HEK293 (cell line): ENCODE measurements around the gene TSEN54.
A peak's percentile ranks its signal among the peaks of the same experiment; 100 is the strongest.
"Not testable (repeated sequence)": the region's sequence is repeated elsewhere in the genome, so short reads cannot be mapped to it uniquely, and the experiment has no call there.

Experiments
- CTCF ChIA-PET: fragments of 350-600 bp; formaldehyde crosslinking; extraction: SDS; loops from one replicate; lab custom pipeline; 2021; ENCODE audit warnings: antibody characterized with exemption; lab: Yijun Ruan, JAX
- POLR2A ChIA-PET: fragments of 300-600 bp; formaldehyde crosslinking; extraction: SDS; loops from one replicate; lab custom pipeline; 2020; ENCODE audit warnings: antibody characterized with exemption, inconsistent platforms; lab: Yijun Ruan, JAX
- H3K27ac ChIP-seq: fragments of 200-500 bp; sonication (Bioruptor generic); 2 replicates; pipeline ENCODE4 v1.5.1; 2014; ENCODE audit warnings: low read depth, low read length, control low read depth, inconsistent platforms; ENCODE audit errors: extremely low read depth
- H3K36me3 ChIP-seq, 2 experiments: fragments of 200-500 bp in 1 of 2; sonication (Bioruptor generic) in 1 of 2; 1 replicate in 1 of 2; 2 replicates in 1 of 2; pipeline ENCODE4 v1.5.1; 2014 to 2017; ENCODE audit warnings: inconsistent platforms in 2 of 2, low read length in 2 of 2; ENCODE audit not compliant: control insufficient read depth in 2 of 2, insufficient read depth in 1 of 2
- H3K4me1 ChIP-seq: fragments of 200-500 bp; sonication (Bioruptor generic); 2 replicates; pipeline ENCODE4 v1.5.1; 2014; ENCODE audit warnings: mild to moderate bottlenecking, low read length, inconsistent platforms; ENCODE audit not compliant: control insufficient read depth, insufficient read depth
- H3K4me3 ChIP-seq: 2 replicates; pipeline ENCODE4 v1.5.1; 2011; ENCODE audit warnings: low read depth, mild to moderate bottlenecking, control low read depth, low read length, moderate library complexity
- H3K9me3 ChIP-seq: fragments of 200-500 bp; sonication (Bioruptor generic); 2 replicates; pipeline ENCODE4 v1.5.1; 2014; ENCODE audit warnings: low read depth, low read length, inconsistent platforms; ENCODE audit not compliant: control insufficient read depth, insufficient read depth
- BCL11B ChIP-seq: fragments of 450-650 bp; formaldehyde crosslinking; IDR thresholded peaks from 2 replicates; pipeline ENCODE4 v1.5.1; 2016; ENCODE audit warnings: low read depth, missing biosample characterization, missing genetic modification characterization
- BCL6B ChIP-seq: fragments of 450-650 bp; formaldehyde crosslinking; IDR thresholded peaks from 2 replicates; pipeline ENCODE4 v1.5.1; 2017; ENCODE audit warnings: missing biosample characterization, missing genetic modification characterization
- HOXC10 ChIP-seq: sonication (generic); formaldehyde crosslinking; IDR thresholded peaks from 2 replicates; pipeline ENCODE4 v1.8.1; 2023; ENCODE audit warnings: mild to moderate bottlenecking, missing genetic modification reagents
- KLF9 ChIP-seq: fragments of 450-650 bp; formaldehyde crosslinking; IDR thresholded peaks from 2 replicates; pipeline ENCODE4 v1.5.1; 2016; ENCODE audit warnings: missing biosample characterization, missing genetic modification characterization, low read depth
- SETDB1 ChIP-seq: IDR thresholded peaks from one replicate; pipeline ENCODE4 v1.6.1; 2017; ENCODE audit warnings: mild to moderate bottlenecking, low read length, moderate library complexity, mixed read lengths; ENCODE audit not compliant: insufficient read length
- ZFHX2 ChIP-seq: fragments of 450-650 bp; formaldehyde crosslinking; conservative IDR thresholded peaks from 2 replicates; pipeline ENCODE4 v1.5.1; 2016; ENCODE audit warnings: missing biosample characterization, missing genetic modification characterization
- ZNF10 ChIP-seq: fragments of 450-650 bp; formaldehyde crosslinking; IDR thresholded peaks from 2 replicates; pipeline ENCODE4 v1.5.1; 2017; ENCODE audit warnings: missing biosample characterization, missing genetic modification characterization
- ZNF140 ChIP-seq: fragments of 450-650 bp; formaldehyde crosslinking; IDR thresholded peaks from 2 replicates; pipeline ENCODE4 v1.5.1; 2016; ENCODE audit warnings: missing biosample characterization, missing genetic modification characterization
- ZNF18 ChIP-seq: fragments of 450-650 bp; formaldehyde crosslinking; IDR thresholded peaks from 2 replicates; pipeline ENCODE4 v1.5.1; 2016; ENCODE audit warnings: missing biosample characterization, missing genetic modification characterization
- ZNF26 ChIP-seq: fragments of 450-650 bp; formaldehyde crosslinking; IDR thresholded peaks from 2 replicates; pipeline ENCODE4 v1.5.1; 2016; ENCODE audit warnings: missing biosample characterization, missing genetic modification characterization
- ZNF274 ChIP-seq, 2 experiments: fragments of 200-500 bp in 1 of 2; fragments of 450-650 bp in 1 of 2; sonication (Bioruptor generic) in 1 of 2; formaldehyde crosslinking in 1 of 2; IDR thresholded peaks; 2 replicates each; pipeline versions ENCODE4 v1.5.1 to v1.6.1; 2014 to 2016; ENCODE audit warnings: borderline replicate concordance in 1 of 2, inconsistent platforms in 1 of 2, low read length in 1 of 2, missing biosample characterization in 1 of 2, missing genetic modification characterization in 1 of 2
- ZNF341 ChIP-seq: fragments of 450-650 bp; formaldehyde crosslinking; IDR thresholded peaks from 2 replicates; pipeline ENCODE4; 2016; ENCODE audit warnings: low read depth, missing biosample characterization, missing genetic modification characterization
- ZNF391 ChIP-seq: fragments of 450-650 bp; formaldehyde crosslinking; IDR thresholded peaks from 2 replicates; pipeline ENCODE4 v1.5.1; 2016; ENCODE audit warnings: low read depth, missing biosample characterization, missing genetic modification characterization, borderline replicate concordance
- ZNF473 ChIP-seq: fragments of 450-650 bp; formaldehyde crosslinking; IDR thresholded peaks from 2 replicates; pipeline ENCODE4 v1.5.1; 2017; ENCODE audit warnings: missing biosample characterization, missing genetic modification characterization
- ZNF560 ChIP-seq: fragments of 450-650 bp; formaldehyde crosslinking; IDR thresholded peaks from 2 replicates; pipeline ENCODE4 v1.5.1; 2017; ENCODE audit warnings: missing biosample characterization, missing genetic modification characterization, borderline replicate concordance
- ZNF596 ChIP-seq: fragments of 450-650 bp; IDR thresholded peaks from 2 replicates; pipeline ENCODE4 v1.5.0; 2018; ENCODE audit warnings: missing biosample characterization, mild to moderate bottlenecking, missing genetic modification characterization, moderate library complexity
- ZNF677 ChIP-seq: fragments of 450-650 bp; IDR thresholded peaks from 2 replicates; pipeline ENCODE4 v1.5.0; 2018; ENCODE audit warnings: missing biosample characterization, mild to moderate bottlenecking, missing genetic modification characterization, moderate library complexity
- ZNF837 ChIP-seq: fragments of 450-650 bp; formaldehyde crosslinking; IDR thresholded peaks from 2 replicates; pipeline ENCODE4 v1.5.1; 2016; ENCODE audit warnings: missing biosample characterization, missing genetic modification characterization

TSEN54 gene

GRCh38 chr17:75475851-75476250, 40.5 kb upstream of the TSEN54 start (continued):
- TF ChIP-seq SETDB1 (no peak), ZNF596 (no peak)

- CTCF ChIA-PET: interaction anchor here (0.7 to 1.2 kb wide), 3 partner anchors 40 to 310 kb away, joined by 3 read pairs; partner anchors contain the start of gene TSEN54
- Histone ChIP-seq H3K4me3 (no peak overlapping the region), H3K4me1 (peaks cover 2% of the 10 kb centered on the region; the same call in 1 of the 2 replicates), H3K27ac (no peak overlapping the region), H3K9me3 (no peaks in the 10 kb centered on the region), H3K36me3 (peaks cover 0 to 44% of the 10 kb centered on the region in 2 experiments; a peak in 2 of 3 replicates)
- POLR2A ChIA-PET: interaction anchor here (0.5 to 1.5 kb wide), 3 partner anchors 10 to 73 kb away, joined by 4 to 5 read pairs (median 5); partner anchors contain the start of gene TMEM94
- TF ChIP-seq KLF9 (tag by site-specific recombination) (no peak), ZNF140 (tag by site-specific recombination) (no peak), ZNF677 (tag by site-specific recombination) (no peak), ZNF341 (tag by site-specific recombination) (peak; percentile 66), HOXC10 (no peak), ZNF26 (tag by site-specific recombination) (no peak)
Measured at GRCh38 chr17:75476271-75476671, 40.1 kb upstream of the TSEN54 start.

- Histone ChIP-seq H3K4me3 (no peak overlapping the region), H3K4me1 (peaks cover 2% of the 10 kb centered on the region; the same call in 1 of the 2 replicates), H3K9me3 (no peaks in the 10 kb centered on the region), H3K27ac (no peak overlapping the region), H3K36me3 (peaks cover 0 to 40% of the 10 kb centered on the region in 2 experiments; a peak in 2 of 3 replicates)
- CTCF ChIA-PET: interaction anchor here (0.7 to 1.2 kb wide), 3 partner anchors 40 to 124 kb away, joined by 3 to 5 read pairs (median 3); partner anchors contain the start of gene TSEN54
- POLR2A ChIA-PET: interaction anchor here (0.5 to 1.5 kb wide), 3 partner anchors 9 to 73 kb away, joined by 4 to 5 read pairs (median 5); partner anchors contain the start of gene TMEM94
- no peak for TF ChIP-seq ZNF837 (tag by site-specific recombination)
- TF ChIP-seq ZFHX2: 0 out of 2 replicates have a peak, but pooled peaks have one; percentile 9
- TF ChIP-seq, all 188 proteins: peak for 1
Measured at GRCh38 chr17:75476752-75477489, 39.4 kb upstream of the TSEN54 start.

- H3K36me3 ChIP-seq: peaks cover 0 to 34% of the 10 kb centered on the region in 2 experiments; a peak in 2 of 3 replicates
- H3K9me3 ChIP-seq, H3K4me3 ChIP-seq, H3K27ac ChIP-seq, POLR2A ChIA-PET, CTCF ChIA-PET, H3K4me1 ChIP-seq: not testable (repeated sequence)
Measured at GRCh38 chr17:75477490-75477862, 38.9 kb upstream of the TSEN54 start.

- H3K4me1 ChIP-seq: peaks cover 2% of the 10 kb centered on the region; the same call in 1 of the 2 replicates
- H3K27ac ChIP-seq: 0 out of 2 replicates have a peak overlapping the region, but pooled peaks have one; percentile 17
- no peaks in the 10 kb centered on the region for H3K9me3 ChIP-seq
- POLR2A ChIA-PET: interaction anchor here (1.0 kb wide), 1 partner anchor 22 kb away, joined by 3 read pairs; the partner anchor contains the start of gene TMEM94
- H3K36me3 ChIP-seq: peaks cover 0 to 29% of the 10 kb centered on the region in 2 experiments; a peak in 2 of 3 replicates
- CTCF ChIA-PET: interaction anchor here (1.0 kb wide), 1 partner anchor 123 kb away, joined by 3 read pairs; no protein-coding TSS in a partner anchor
- no peak overlapping the region for H3K4me3 ChIP-seq
- no peak for TF ChIP-seq ZNF391 (tag by site-specific recombination)
- no peak for TF ChIP-seq KLF9 (tag by site-specific recombination)
- no peak for TF ChIP-seq ZNF10 (tag by site-specific recombination)
- TF ChIP-seq ZFHX2: peak; percentile 70
- no peak for TF ChIP-seq BCL6B
- TF ChIP-seq ZNF473 (tag by site-specific recombination): no peak
- TF ChIP-seq ZNF341 (tag by site-specific recombination): no peak
- TF ChIP-seq BCL11B (tag by site-specific recombination): no peak
- TF ChIP-seq ZNF274 (IDR thresholded peaks at IDR 0.05; ENCODE audit: low read length): no peak
- no peak for TF ChIP-seq ZNF274 (tag by site-specific recombination; IDR thresholded peaks at IDR 0.05; ENCODE audit: borderline replicate concordance)
- no peak for TF ChIP-seq ZNF560 (tag by site-specific recombination)
- no peak for TF ChIP-seq ZNF18 (tag by site-specific recombination)
Measured at GRCh38 chr17:75478508-75478907, 37.8 kb upstream of the TSEN54 start.
